ENCODE data around the gene RPS27A.

RPS27A gene

DNA sequence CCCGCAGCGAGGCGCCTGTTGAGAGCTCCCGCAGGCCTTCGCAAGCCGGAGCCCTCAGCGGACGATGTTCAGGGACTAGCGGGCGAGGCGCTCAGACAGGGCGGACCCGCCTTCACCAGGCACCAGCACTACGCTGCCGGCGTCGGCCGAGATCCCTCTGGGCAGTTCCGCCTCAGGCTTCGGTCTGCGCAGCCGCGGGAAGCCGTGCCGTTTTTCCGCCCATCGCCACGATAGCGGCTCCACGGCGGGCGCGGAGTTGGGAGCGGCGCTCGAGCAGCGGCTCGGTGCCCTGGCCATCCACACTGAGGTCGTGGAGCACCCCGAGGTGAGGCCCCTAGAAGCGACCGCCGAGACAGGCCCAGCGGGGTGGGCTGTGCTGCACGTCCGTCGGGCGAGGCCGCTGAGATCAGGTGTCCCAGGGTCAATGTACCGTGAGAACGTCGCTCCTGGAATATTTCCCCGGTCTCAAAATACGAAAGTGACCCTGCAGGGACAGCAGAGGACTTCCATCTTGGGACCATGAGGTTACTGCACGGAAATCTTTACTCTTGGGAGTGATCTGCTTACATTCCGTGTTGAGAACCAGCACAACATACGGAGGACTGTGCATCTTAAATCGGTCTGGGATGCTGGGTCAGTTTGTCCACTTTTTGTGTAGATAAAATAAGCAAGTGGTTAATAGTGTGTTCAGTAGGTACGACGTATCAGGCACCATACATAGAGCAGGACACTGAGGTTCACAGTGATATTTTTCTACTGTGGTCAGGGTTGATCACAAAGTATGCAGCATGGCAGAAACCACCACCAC is 49.8 kb downstream of the RPS27A start:
- peak; percentile 27; the same call in 2 of the 3 replicates for ATAC-seq
- TF ChIP-seq ZNF8 (CRISPR knock-in tag; IDR thresholded peaks at IDR 0.05): no peak
- TF ChIP-seq, protein P1, sequence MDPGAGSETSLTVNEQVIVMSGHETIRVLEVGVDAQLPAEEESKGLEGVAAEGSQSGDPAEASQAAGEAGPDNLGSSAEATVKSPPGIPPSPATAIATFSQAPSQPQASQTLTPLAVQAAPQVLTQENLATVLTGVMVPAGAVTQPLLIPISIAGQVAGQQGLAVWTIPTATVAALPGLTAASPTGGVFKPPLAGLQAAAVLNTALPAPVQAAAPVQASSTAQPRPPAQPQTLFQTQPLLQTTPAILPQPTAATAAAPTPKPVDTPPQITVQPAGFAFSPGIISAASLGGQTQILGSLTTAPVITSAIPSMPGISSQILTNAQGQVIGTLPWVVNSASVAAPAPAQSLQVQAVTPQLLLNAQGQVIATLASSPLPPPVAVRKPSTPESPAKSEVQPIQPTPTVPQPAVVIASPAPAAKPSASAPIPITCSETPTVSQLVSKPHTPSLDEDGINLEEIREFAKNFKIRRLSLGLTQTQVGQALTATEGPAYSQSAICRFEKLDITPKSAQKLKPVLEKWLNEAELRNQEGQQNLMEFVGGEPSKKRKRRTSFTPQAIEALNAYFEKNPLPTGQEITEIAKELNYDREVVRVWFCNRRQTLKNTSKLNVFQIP (CRISPR knock-in tag; IDR thresholded peaks at IDR 0.05; ENCODE audit: borderline replicate concordance, low read depth): no peak
- TF ChIP-seq ESRRG (CRISPR knock-in tag; IDR thresholded peaks at IDR 0.05): no peak
- TF ChIP-seq TCF4 (CRISPR knock-in tag; IDR thresholded peaks at IDR 0.05; ENCODE audit: borderline replicate concordance): no peak
- TF ChIP-seq, protein P2, sequence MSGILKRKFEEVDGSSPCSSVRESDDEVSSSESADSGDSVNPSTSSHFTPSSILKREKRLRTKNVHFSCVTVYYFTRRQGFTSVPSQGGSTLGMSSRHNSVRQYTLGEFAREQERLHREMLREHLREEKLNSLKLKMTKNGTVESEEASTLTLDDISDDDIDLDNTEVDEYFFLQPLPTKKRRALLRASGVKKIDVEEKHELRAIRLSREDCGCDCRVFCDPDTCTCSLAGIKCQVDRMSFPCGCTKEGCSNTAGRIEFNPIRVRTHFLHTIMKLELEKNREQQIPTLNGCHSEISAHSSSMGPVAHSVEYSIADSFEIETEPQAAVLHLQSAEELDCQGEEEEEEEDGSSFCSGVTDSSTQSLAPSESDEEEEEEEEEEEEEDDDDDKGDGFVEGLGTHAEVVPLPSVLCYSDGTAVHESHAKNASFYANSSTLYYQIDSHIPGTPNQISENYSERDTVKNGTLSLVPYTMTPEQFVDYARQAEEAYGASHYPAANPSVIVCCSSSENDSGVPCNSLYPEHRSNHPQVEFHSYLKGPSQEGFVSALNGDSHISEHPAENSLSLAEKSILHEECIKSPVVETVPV (CRISPR knock-in tag; IDR thresholded peaks at IDR 0.05): no peak
- TF ChIP-seq ZNF565 (CRISPR knock-in tag; conservative IDR thresholded peaks at IDR 0.05; ENCODE audit: low read depth): no peak
- TF ChIP-seq, protein P3, sequence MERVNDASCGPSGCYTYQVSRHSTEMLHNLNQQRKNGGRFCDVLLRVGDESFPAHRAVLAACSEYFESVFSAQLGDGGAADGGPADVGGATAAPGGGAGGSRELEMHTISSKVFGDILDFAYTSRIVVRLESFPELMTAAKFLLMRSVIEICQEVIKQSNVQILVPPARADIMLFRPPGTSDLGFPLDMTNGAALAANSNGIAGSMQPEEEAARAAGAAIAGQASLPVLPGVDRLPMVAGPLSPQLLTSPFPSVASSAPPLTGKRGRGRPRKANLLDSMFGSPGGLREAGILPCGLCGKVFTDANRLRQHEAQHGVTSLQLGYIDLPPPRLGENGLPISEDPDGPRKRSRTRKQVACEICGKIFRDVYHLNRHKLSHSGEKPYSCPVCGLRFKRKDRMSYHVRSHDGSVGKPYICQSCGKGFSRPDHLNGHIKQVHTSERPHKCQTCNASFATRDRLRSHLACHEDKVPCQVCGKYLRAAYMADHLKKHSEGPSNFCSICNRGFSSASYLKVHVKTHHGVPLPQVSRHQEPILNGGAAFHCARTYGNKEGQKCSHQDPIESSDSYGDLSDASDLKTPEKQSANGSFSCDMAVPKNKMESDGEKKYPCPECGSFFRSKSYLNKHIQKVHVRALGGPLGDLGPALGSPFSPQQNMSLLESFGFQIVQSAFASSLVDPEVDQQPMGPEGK (CRISPR knock-in tag; IDR thresholded peaks at IDR 0.05; ENCODE audit: borderline replicate concordance): no peak
- no peak for TF ChIP-seq TOX (CRISPR knock-in tag; IDR thresholded peaks at IDR 0.05; ENCODE audit: borderline replicate concordance)
- TF ChIP-seq GLIS3 (CRISPR knock-in tag; IDR thresholded peaks at IDR 0.05): no peak
- no peak for TF ChIP-seq RARB (CRISPR knock-in tag; IDR thresholded peaks at IDR 0.05)
- TF ChIP-seq ZFP3 (CRISPR knock-in tag; IDR thresholded peaks at IDR 0.05): no peak
- TF ChIP-seq ISL1 (CRISPR knock-in tag; IDR thresholded peaks at IDR 0.05): no peak
- no peak for TF ChIP-seq SNAI2 (CRISPR knock-in tag; IDR thresholded peaks at IDR 0.05)

DNA sequence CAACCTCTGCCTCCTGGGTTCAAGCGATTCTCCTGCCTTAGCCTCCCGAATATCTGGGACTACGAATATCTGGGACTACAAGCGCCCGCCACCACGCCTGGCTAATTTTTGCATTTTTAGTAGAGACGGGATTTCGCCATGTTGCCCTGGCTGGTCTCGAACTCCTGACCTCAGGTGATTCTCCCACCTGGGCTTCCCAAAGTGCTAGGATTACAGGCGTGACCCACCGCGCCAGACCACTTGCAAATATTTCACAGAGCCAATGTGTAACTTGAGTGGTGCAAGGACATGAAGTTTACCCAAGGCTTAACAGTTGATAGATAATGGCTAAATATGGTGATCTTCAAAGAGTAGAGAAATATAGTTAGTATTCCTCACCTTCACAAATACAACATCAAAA is 50.6 kb downstream of the RPS27A start:
- no peak for ATAC-seq
- TF ChIP-seq TCF4 (CRISPR knock-in tag; IDR thresholded peaks at IDR 0.05; ENCODE audit: borderline replicate concordance) (no peak), ZFP3 (CRISPR knock-in tag; IDR thresholded peaks at IDR 0.05) (no peak), ZNF8 (CRISPR knock-in tag; IDR thresholded peaks at IDR 0.05) (no peak), ZFP30 (CRISPR knock-in tag; IDR thresholded peaks at IDR 0.05) (no peak), CSDC2 (CRISPR knock-in tag; IDR thresholded peaks at IDR 0.05) (no peak), ZNF70 (CRISPR knock-in tag; IDR thresholded peaks at IDR 0.05) (no peak), ZNF565 (CRISPR knock-in tag; conservative IDR thresholded peaks at IDR 0.05; ENCODE audit: low read depth) (no peak)
